ENCODE data around the gene FXYD2. TPM values are rescaled to one million over a fixed set of nuclear protein-coding genes. Genes with fewer than 3 reads are reported as not detected.

FXYD2 gene
- total RNA-seq, 2 donors from 2014 or later: 0.98 to 1.5 TPM

DNA sequence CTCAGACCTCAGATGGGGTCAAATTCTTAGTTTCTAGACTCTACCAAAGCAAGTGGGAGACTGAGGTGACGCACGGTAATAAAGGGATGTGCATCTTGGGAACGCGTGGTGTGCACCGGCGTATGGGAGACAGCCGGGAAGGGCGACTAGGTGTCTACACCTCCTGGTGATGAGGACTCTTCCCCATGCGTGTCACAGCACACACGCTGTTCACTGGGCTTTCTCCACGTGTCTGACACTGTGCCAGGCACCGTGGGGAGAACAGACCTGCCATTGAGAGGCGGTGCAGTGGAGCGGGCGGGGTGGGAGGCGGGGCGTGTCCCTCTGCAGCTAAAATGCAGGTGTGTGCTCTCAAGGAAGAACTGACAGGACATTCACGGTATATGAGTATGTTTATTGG is 46.6 kb upstream of the FXYD2 start:
- no peak overlapping the region for H3K9ac ChIP-seq (ENCODE audit: low read depth in 2 of 2, low read length in 2 of 2)
- no peak overlapping the region for H3K4me3 ChIP-seq
- no peaks in the 10 kb centered on the region for H3K36me3 ChIP-seq
- TF ChIP-seq, protein P1, sequence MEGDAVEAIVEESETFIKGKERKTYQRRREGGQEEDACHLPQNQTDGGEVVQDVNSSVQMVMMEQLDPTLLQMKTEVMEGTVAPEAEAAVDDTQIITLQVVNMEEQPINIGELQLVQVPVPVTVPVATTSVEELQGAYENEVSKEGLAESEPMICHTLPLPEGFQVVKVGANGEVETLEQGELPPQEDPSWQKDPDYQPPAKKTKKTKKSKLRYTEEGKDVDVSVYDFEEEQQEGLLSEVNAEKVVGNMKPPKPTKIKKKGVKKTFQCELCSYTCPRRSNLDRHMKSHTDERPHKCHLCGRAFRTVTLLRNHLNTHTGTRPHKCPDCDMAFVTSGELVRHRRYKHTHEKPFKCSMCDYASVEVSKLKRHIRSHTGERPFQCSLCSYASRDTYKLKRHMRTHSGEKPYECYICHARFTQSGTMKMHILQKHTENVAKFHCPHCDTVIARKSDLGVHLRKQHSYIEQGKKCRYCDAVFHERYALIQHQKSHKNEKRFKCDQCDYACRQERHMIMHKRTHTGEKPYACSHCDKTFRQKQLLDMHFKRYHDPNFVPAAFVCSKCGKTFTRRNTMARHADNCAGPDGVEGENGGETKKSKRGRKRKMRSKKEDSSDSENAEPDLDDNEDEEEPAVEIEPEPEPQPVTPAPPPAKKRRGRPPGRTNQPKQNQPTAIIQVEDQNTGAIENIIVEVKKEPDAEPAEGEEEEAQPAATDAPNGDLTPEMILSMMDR (IDR thresholded peaks at IDR 0.05): no peak
- H3K27ac ChIP-seq: no peak overlapping the region
- intact Hi-C loops (cut with DNase I): no loop called here
- no peaks in the 10 kb centered on the region for H3K9me3 ChIP-seq
- no peak for DNase-seq
- no peaks in the 10 kb centered on the region for H3K4me1 ChIP-seq
- peaks cover 17% of the 10 kb centered on the region for H3K27me3 ChIP-seq

DNA sequence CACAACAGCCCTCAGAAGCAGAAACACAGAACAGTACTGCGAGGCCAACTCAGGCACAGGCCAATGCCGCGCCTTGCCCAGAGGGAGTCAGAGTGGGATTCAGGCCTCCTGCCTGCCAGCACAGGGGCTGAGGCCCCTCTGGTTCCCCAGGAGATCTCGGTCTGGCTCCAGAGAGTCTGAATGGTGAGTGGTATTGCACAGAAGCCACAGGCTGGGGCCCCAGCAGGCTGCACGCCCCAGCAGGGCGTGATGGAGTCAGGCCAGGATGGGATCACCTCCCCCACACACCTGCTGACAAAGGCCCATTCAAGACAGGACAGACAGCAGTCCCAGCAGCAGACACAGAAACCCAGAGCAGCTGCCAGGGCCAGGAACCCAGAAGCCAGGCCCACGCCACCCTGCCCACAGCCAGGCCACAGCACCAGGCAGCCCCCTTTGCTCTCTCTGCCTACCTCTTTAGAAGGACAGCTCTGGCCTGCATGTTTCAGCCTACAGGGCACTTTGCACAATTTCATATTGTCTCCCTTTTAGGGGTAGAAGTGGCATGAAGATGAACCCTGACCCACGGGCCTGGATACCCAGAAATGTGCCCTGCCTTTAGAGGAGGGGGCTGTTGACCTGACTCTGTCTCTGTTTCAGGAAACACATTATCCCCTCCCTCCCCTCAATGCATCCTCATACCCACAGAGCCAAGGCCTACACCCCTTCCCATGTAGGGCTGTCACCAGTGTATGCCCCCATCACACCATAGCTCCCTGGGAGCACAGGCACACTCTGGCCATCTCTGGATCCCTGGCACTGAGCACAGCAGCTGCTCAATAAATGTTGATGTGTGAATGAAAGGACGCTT is 45.8 kb upstream of the FXYD2 start:
- TF ChIP-seq, protein P1 (IDR thresholded peaks at IDR 0.05): no peak
- Histone ChIP-seq H3K4me1 (no peaks in the 10 kb centered on the region), H3K4me3 (no peak overlapping the region), H3K27ac (no peak overlapping the region), H3K9ac (ENCODE audit: low read depth in 2 of 2, low read length in 2 of 2) (no peak overlapping the region), H3K9me3 (no peaks in the 10 kb centered on the region), H3K27me3 (peaks cover 8% of the 10 kb centered on the region), H3K36me3 (no peaks in the 10 kb centered on the region)
- DNase-seq: no peak
- intact Hi-C loops (cut with DNase I): no loop called here

DNA sequence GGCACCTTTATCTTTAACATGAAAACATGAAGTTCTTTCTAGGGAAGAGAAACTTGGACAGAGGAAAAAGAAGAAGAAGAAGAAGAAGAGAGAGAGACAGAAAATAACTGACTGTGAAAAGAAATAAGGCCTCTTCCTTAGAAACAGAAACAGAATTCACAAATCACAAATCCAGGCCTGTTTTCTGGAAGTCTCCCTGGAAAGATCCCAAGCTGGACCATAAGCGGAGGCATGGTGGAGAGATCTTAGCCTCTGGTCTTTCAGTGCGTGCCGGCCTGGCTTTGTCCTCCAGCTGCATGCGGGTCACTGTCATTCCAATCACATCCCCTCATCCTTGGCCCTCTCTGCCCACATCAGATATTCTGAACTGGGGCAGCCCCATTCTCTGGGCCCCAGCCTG is 45.1 kb upstream of the FXYD2 start:
- no peak overlapping the region for H3K9ac ChIP-seq (ENCODE audit: low read depth in 2 of 2, low read length in 2 of 2)
- H3K27me3 ChIP-seq: peaks cover under 1% of the 10 kb centered on the region
- H3K9me3 ChIP-seq: no peaks in the 10 kb centered on the region
- TF ChIP-seq, protein P1 (IDR thresholded peaks at IDR 0.05): no peak
- no peak overlapping the region for H3K27ac ChIP-seq
- no peaks in the 10 kb centered on the region for H3K4me1 ChIP-seq
- no peak for DNase-seq
- intact Hi-C loops (cut with DNase I): no loop called here
- no peaks in the 10 kb centered on the region for H3K36me3 ChIP-seq
- H3K4me3 ChIP-seq: no peak overlapping the region

DNA sequence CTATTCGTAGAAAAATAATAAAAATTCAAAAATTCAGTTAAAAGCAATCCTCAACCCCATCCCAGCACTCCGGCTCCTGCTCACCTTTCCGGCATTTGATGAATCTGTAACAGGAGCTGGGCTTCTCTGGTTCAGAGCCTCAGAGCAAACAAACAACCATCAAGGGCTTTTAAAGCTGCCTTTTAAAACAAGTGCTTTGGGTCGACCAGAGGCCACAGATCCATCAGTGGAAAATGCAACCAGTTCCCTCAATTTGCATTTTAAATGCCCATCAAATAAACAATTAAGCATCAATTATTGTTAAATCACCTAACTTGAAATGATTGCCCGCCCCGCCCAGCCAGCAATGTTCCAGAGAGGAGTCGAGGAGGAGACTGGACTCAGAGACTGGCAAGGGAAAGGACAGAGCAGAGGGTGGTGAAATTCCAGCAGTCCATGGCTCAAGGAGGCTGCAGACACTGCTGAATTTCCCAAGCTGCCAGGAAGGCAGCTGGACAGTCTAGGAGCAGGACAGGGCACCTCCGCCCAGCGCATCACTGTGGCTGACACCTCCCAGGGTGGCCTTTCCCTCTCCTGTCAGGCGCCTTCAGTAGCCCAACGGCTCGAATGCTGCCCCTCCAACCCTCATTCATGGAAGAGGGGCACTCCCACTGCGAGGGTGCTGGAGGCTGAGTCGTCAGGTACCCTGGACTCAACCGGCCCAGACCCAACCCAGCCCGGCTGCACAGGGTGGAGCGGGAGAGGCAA is 44.4 kb upstream of the FXYD2 start:
- intact Hi-C loops (cut with DNase I): no loop called here
- Histone ChIP-seq H3K9ac (ENCODE audit: low read depth in 2 of 2, low read length in 2 of 2) (no peak overlapping the region), H3K36me3 (no peaks in the 10 kb centered on the region), H3K27me3 (no peaks in the 10 kb centered on the region), H3K9me3 (no peaks in the 10 kb centered on the region), H3K27ac (no peak overlapping the region), H3K4me3 (no peak overlapping the region), H3K4me1 (no peaks in the 10 kb centered on the region)
- DNase-seq: no peak
- TF ChIP-seq, protein P1 (IDR thresholded peaks at IDR 0.05): no peak

DNA sequence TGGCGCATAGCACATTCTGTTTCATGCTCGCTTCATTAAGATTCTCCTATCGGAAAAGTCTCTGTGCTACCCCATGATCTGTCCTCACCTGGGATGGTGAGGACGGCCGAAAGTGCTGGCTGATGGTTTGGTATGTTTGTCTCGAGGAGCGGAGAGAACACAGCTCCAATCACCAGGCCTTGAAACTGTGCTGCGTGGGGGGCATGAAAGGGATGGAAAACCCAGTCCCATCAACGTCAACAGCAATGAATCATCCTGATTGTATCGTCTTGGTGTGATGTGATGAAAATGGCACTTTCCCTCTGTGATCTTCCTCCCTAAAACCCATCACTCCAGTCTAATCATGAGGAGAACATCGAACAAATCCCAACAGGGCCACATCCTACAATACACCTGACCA is 43.5 kb upstream of the FXYD2 start:
- H3K9ac ChIP-seq (ENCODE audit: low read depth in 2 of 2, low read length in 2 of 2): no peak overlapping the region
- no peak overlapping the region for H3K4me3 ChIP-seq
- intact Hi-C loops (cut with DNase I): no loop called here
- no peaks in the 10 kb centered on the region for H3K9me3 ChIP-seq
- no peaks in the 10 kb centered on the region for H3K4me1 ChIP-seq
- no peaks in the 10 kb centered on the region for H3K36me3 ChIP-seq
- TF ChIP-seq, protein P1 (IDR thresholded peaks at IDR 0.05): no peak
- no peak for DNase-seq
- no peaks in the 10 kb centered on the region for H3K27me3 ChIP-seq
- no peak overlapping the region for H3K27ac ChIP-seq

All from colonic mucosa (tissue), 4 donors.